Activated naive CD4-positive, alpha-beta T cell treated with anti-CD3 and anti-CD28 coated beads, Interleukin-2, amount 50 U/mL, for 72 hours (primary cell): ENCODE results near the gene NOCT. TPM values are rescaled to one million over a fixed set of nuclear protein-coding genes. Genes with fewer than 3 reads are reported as not detected.

ENCODE experiments used
- ATAC-seq, 2 donors: fragments of 150-1000 bp; cut with Tn5 transposase; 2 replicates each; pipeline ENCODE4 v1.10.0; 2021; ENCODE audit warnings: mild to moderate bottlenecking in 2 of 2, moderate library complexity in 2 of 2
- DNase-seq, 2 donors: peaks; one replicate each; pipeline ENCODE4 v3.0.0; 2021 to 2022; ENCODE audit warnings: low spot score in 2 of 2
- H3K27ac Mint-ChIP-seq, 2 donors: one replicate each; pipeline ENCODE4 v1.8.0; 2022; ENCODE audit warnings: mild to moderate bottlenecking in 2 of 2, mixed read lengths in 2 of 2
- H3K36me3 Mint-ChIP-seq, 2 donors: one replicate each; pipeline ENCODE4 v1.8.0; 2022; ENCODE audit warnings: mixed read lengths in 2 of 2
- H3K9me3 Mint-ChIP-seq, 2 donors: one replicate each; pipeline ENCODE4 v1.8.0; 2022; ENCODE audit warnings: mixed read lengths in 2 of 2
- total RNA-seq, 2 donors: library from RNA; stranded (reverse); gene quantifications; one replicate each; pipeline ENCODE4 v1.2.3, GENCODE V29; 2022

Gene NOCT
- total RNA-seq, 2 donors from 2014 or later = 7.3 to 17.9 TPM

- Mint-ChIP-seq H3K27ac (no peak overlapping the region), H3K36me3 (peaks cover 0 to 6% of the 10 kb centered on the region in 2 donors), H3K9me3 (no peaks in the 10 kb centered on the region)
- ATAC-seq = no peak
- no peak for DNase-seq
Measured at GRCh38 chr4:139076016-139076744, 60.6 kb downstream of the NOCT start.

DNA sequence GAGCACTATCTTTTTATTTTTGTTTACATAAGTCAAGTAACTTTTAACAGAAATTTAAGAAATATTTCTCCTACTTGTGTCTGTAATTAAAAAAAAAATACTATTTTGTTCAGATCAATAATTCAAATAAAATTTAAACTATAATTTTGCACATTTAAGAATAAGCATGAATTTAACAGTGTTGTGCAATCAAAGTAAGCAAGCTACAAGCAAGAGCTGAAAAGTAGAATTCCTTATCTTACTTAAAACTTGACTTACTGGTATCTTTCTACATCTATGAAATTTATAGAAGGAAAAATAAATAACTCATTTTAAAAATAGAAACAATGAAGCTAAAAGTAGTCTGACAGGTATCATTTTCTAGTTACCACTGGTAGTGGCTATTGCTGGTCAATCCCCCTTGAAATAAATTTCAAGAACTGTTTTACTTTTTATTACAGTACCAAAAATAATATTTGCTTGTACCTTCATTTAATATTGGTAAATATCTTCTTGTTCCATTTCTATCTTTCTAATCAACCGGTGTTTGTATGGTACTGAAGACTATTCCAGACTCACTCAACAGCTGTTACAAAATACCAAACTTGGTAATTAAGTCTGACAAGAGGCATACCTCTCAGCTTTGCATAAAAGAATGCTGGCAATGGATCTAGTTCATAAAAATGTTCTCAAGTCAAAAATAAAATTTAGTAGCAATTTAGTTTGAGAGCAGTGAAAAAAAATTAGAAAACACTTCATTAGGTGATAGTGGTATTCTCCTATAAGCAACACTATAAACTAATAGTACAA lies 62.2 kb downstream of the NOCT start:
- Mint-ChIP-seq H3K9me3 (no peaks in the 10 kb centered on the region), H3K27ac (no peak overlapping the region), H3K36me3 (peaks cover 3 to 6% of the 10 kb centered on the region in 2 donors)
- no peak for ATAC-seq
- DNase-seq = no peak

- no peak overlapping the region for H3K27ac Mint-ChIP-seq
- H3K9me3 Mint-ChIP-seq = no peaks in the 10 kb centered on the region
- peaks cover 13 to 15% of the 10 kb centered on the region in 2 donors for H3K36me3 Mint-ChIP-seq
- DNase-seq = no peak
- ATAC-seq = no peak
Measured at GRCh38 chr4:139078926-139079325, 63.3 kb downstream of the NOCT start.

- peaks cover 16 to 22% of the 10 kb centered on the region in 2 donors for H3K36me3 Mint-ChIP-seq
- peak; percentile 90 to 91 for ATAC-seq
- H3K27ac Mint-ChIP-seq = peak overlapping the region; percentile 81 to 99
- no peaks in the 10 kb centered on the region for H3K9me3 Mint-ChIP-seq
- peak; percentile 89 to 94 for DNase-seq
Measured at GRCh38 chr4:139082750-139083606, 67.4 kb downstream of the NOCT start.

DNA sequence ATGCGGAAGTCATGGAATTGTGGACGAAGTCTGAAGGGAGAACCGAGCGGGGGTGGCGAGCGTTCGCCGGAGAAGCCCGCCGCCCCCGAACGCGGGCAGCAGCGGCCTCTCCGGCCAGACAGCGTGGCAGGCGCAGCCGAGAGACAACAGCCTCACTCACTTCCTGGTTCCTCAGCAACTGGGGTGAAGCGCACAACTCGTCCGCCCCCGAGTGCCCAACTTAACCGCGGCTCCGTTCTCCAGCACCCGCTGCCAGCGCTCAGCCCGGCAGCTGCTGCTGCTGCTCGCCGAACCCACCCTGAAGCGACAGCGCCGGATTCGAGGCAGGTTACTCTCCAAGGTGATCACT lies 68.0 kb downstream of the NOCT start:
- ATAC-seq = peak; percentile 46 to 48

DNA sequence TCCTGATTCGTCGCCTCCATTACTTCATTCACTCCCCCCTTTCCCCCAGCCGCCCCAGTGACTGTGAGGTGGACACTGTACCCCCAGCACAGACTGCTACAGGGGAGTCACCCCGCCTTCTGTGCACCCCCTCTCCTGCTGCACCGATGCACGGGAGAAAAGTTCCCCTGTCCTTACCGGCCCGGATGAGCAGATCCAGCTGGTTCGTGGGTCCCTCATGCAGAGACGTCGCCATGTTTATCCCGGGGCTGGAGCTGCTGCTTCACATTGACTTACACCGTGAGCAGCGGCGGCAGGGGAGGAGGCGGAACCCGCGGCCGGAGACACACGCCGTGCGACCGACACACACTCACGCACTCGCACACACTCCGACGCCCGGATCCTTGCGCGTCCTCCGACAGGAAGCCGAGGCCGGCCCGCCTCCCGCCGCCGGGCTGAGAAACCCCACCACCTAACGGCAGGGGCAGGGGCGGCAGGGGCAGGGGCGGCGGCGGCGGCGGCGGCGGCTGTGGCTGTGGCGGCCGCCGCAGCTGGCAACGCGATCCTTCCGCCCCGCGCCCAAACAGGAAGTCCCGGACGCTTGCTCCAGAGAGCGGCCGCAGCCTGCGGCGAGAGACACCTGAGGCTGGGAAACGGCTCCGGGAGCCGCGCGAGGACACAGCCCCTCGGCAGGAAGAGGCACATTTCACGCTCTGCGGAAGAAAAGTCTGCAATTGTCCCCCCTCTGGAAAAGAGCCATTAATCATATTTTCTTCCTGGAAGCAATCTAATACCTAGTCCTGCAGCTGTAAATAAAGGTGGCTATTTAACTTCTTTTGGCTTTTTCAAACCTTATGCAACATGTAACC lies 68.6 kb downstream of the NOCT start:
- peaks cover 16 to 22% of the 10 kb centered on the region in 2 donors for H3K36me3 Mint-ChIP-seq
- H3K27ac Mint-ChIP-seq = peak overlapping the region; percentile 88 to 99
- peak; percentile 50 to 69 for ATAC-seq
- peak; percentile 78 for DNase-seq
- H3K9me3 Mint-ChIP-seq = no peaks in the 10 kb centered on the region

More for the DNA sequence above, 68.0 kb downstream of the NOCT start:
- peak; percentile 63 to 77 for DNase-seq
- Mint-ChIP-seq H3K9me3 (no peaks in the 10 kb centered on the region), H3K27ac (peak overlapping the region; percentile 81 to 99), H3K36me3 (peaks cover 16 to 22% of the 10 kb centered on the region in 2 donors)

DNA sequence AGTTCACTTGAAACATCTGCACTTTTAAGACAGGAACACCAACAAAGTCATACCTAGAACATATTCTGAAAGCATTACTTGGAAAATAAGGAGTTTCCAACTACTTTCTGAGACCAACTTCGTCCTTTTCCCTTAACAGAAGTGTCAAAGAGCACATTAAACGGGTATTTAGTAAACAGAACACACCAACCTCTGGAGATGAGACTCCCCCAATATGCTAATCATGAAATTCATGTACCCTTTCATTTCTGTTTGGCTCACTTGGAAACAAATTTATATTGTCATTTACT lies 69.2 kb downstream of the NOCT start:
- no peaks in the 10 kb centered on the region for H3K9me3 Mint-ChIP-seq
- ATAC-seq = no peak
- H3K27ac Mint-ChIP-seq = peak overlapping the region; percentile 88 to 99

DNA sequence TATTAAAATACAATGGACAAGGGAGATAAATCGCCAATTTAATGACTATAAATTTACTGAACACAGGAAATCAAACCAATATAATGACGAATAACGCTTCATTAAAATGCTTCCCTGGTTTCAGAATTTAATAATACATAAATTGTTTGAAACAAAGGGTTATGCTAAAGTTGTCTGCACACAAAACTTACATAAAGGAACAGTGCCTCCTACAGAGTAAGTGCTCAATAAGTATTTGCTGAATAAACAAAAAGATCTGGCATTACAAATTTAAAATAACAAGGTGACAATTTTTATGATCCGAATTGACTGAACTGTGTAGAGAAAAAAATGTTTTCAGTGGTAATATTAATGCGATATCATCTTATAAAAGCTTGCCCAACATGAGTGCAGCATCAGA lies 69.6 kb downstream of the NOCT start:
- peaks cover 16 to 22% of the 10 kb centered on the region in 2 donors for H3K36me3 Mint-ChIP-seq
- DNase-seq (no peak), ATAC-seq (no peak)
- no peaks in the 10 kb centered on the region for H3K9me3 Mint-ChIP-seq
- H3K27ac Mint-ChIP-seq = peak overlapping the region in 1 of 2 donors; percentile 99

More for the DNA sequence above, 69.2 kb downstream of the NOCT start:
- H3K36me3 Mint-ChIP-seq = peaks cover 16 to 22% of the 10 kb centered on the region in 2 donors
- no peak for DNase-seq

DNA sequence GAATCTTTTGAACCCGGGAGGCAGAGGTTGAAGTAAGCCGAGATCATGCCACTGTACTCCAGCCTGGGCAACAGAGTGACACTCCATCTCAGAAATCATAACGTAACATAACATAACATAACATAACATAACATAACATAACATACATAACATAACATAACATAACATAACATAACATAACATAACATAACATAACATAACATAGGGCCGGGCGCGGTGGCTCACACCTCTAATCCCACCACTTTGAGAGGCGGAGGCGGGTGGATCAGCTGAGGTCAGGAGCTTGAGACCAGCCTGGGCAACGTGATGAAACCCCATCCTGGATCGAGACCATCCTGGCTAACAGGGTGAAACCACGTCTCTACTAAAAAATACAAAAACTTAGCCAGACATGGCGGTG lies 76.7 kb downstream of the NOCT start:
- DNase-seq (no peak), ATAC-seq (no peak)
- no peak overlapping the region for H3K27ac Mint-ChIP-seq
- no peaks in the 10 kb centered on the region for H3K9me3 Mint-ChIP-seq
- no peaks in the 10 kb centered on the region for H3K36me3 Mint-ChIP-seq

Other genes with a start within 250 kb of the NOCT start
- 10 to 100 TPM; 30.1 to 34.9 TPM for gene ELF2, start 161.4 kb downstream of the NOCT start, total RNA-seq